ENCODE results near the gene CCDC92B. TPM values are rescaled to one million over a fixed set of nuclear protein-coding genes. Genes with fewer than 3 reads are reported as not detected.

Gene CCDC92B
- total and polyA plus RNA-seq, 8 donors, result 0.12 to 1.7 (median 0.48) TPM; not detected in 5

GRCh38 chr17:2770129-2770528 is 20.7 kb upstream of the CCDC92B start:
- no peak for DNase-seq
- H3K27ac ChIP-seq, result no peak overlapping the region
- WGBS, 5 donors, result 48 to 61% (median 54%) methylated on average over 1 to 12 of the region's 12 CpGs
- intact Hi-C loops (cut with DNase I; ENCODE audit: low total_unique reads), result no loop called here
- no peaks in the 10 kb centered on the region for H3K36me3 ChIP-seq
- TF ChIP-seq EP300 (IDR thresholded peaks at IDR 0.05) (no peak), CTCF (IDR thresholded peaks at IDR 0.05) (no peak), POLR2AphosphoS5 (IDR thresholded peaks at IDR 0.05) (no peak), POLR2A (IDR thresholded peaks at IDR 0.05) (no peak)
- H3K4me3 ChIP-seq, result no peak overlapping the region
- no peaks in the 10 kb centered on the region for H3K4me1 ChIP-seq
- H3K9me3 ChIP-seq, result no peaks in the 10 kb centered on the region
- peaks cover 0 to 67% (median 4%) of the 10 kb centered on the region in 3 donors for H3K27me3 ChIP-seq

- TF ChIP-seq POLR2A (IDR thresholded peaks at IDR 0.05), result no peak
- no peak for TF ChIP-seq CTCF (IDR thresholded peaks at IDR 0.05)
- no peak for TF ChIP-seq EP300 (IDR thresholded peaks at IDR 0.05)
- no peak for TF ChIP-seq POLR2AphosphoS5 (IDR thresholded peaks at IDR 0.05)
These were observed 9.4 kb upstream of the CCDC92B start for GRCh38 chr17:2758870-2759269.

GRCh38 chr17:2755891-2756724 is 6.7 kb upstream of the CCDC92B start:
- DNase-seq, result peak in 1 of 2 donors; percentile 48
- Histone ChIP-seq H3K27ac (no peak overlapping the region), H3K9me3 (no peaks in the 10 kb centered on the region), H3K27me3 (peaks cover 3 to 84% (median 37%) of the 10 kb centered on the region in 3 donors), H3K4me3 (peak overlapping the region; percentile 35 to 47 (median 40)), H3K36me3 (no peaks in the 10 kb centered on the region), H3K4me1 (peaks cover 5 to 15% (median 14%) of the 10 kb centered on the region in 4 donors)
- 1 to 5% (median 3%) methylated on average over 25 to 46 of the region's 46 CpGs for WGBS, 5 donors
- no peak for TF ChIP-seq POLR2AphosphoS5 (IDR thresholded peaks at IDR 0.05)
- TF ChIP-seq EP300 (IDR thresholded peaks at IDR 0.05), result no peak
- intact Hi-C loops (cut with DNase I; ENCODE audit: low total_unique reads), result no loop called here

More at GRCh38 chr17:2758870-2759269, 9.4 kb upstream of the CCDC92B start:
- no peak overlapping the region for H3K4me3 ChIP-seq
- H3K9me3 ChIP-seq, result no peaks in the 10 kb centered on the region
- DNase-seq, result no peak
- 67 to 76% (median 71%) methylated on average over 4 of the region's 4 CpGs for WGBS, 5 donors
- peaks cover 3 to 80% (median 40%) of the 10 kb centered on the region in 3 donors for H3K27me3 ChIP-seq
- H3K4me1 ChIP-seq, result peaks cover 5 to 15% (median 14%) of the 10 kb centered on the region in 4 donors
- no peak overlapping the region for H3K27ac ChIP-seq
- H3K36me3 ChIP-seq, result no peaks in the 10 kb centered on the region
- intact Hi-C loops (cut with DNase I; ENCODE audit: low total_unique reads), result no loop called here

- peaks cover 10 to 95% (median 58%) of the 10 kb centered on the region in 3 donors for H3K27me3 ChIP-seq
- no peak overlapping the region for H3K27ac ChIP-seq
- no peak for DNase-seq
- intact Hi-C loops (cut with DNase I; ENCODE audit: low total_unique reads), result no loop called here
- no peak overlapping the region for H3K4me3 ChIP-seq
- no peaks in the 10 kb centered on the region for H3K36me3 ChIP-seq
- H3K9me3 ChIP-seq, result no peaks in the 10 kb centered on the region
- WGBS, 5 donors, result 62 to 73% (median 71%) methylated on average over 2 of the region's 2 CpGs
- TF ChIP-seq EP300 (IDR thresholded peaks at IDR 0.05) (no peak), POLR2A (IDR thresholded peaks at IDR 0.05) (no peak), CTCF (IDR thresholded peaks at IDR 0.05) (no peak), POLR2AphosphoS5 (IDR thresholded peaks at IDR 0.05) (no peak)
- peaks cover 9 to 28% (median 25%) of the 10 kb centered on the region in 4 donors for H3K4me1 ChIP-seq
These were observed 2.0 kb upstream of the CCDC92B start for GRCh38 chr17:2751491-2751890.

All from stomach (tissue), 9 donors.